PC-3 (cell line): ENCODE measurements around the gene CHAT.

ENCODE experiments used
- CTCF ChIP-seq: fragments of 300-600 bp; sonication (generic); conservative IDR thresholded peaks from 2 replicates; pipeline ENCODE4 v1.5.1; 2017; ENCODE audit warnings: antibody characterized with exemption, low read depth, mild to moderate bottlenecking, low read length
- EZH2 ChIP-seq: fragments of 300-600 bp; sonication (generic); IDR thresholded peaks from one replicate; pipeline ENCODE4 v1.6.1; 2017; ENCODE audit warnings: antibody characterized with exemption, mild to moderate bottlenecking, low read length; ENCODE audit not compliant: unreplicated experiment

GRCh38 chr10:49634069-49634660, 20.3 kb downstream of the CHAT start:
- no peak for TF ChIP-seq CTCF
- no peak for TF ChIP-seq EZH2
